GM18870 (cell line): ENCODE results near the gene JAGN1.
"Not testable (repeated sequence)": the region's sequence is repeated elsewhere in the genome, so short reads cannot be mapped to it uniquely, and the experiment has no call there.

Source experiments
- ATAC-seq: cut with Tn5 transposase; IDR thresholded peaks from one replicate; pipeline ENCODE4 v1.9.1; 2021; ENCODE audit warnings: moderate library complexity; ENCODE audit not compliant: unreplicated experiment

The JAGN1 gene

GRCh38 chr3:9897408-9898372 lies 7.3 kb downstream of the JAGN1 start:
- ATAC-seq, result no peak

GRCh38 chr3:9898467-9899241 lies 8.2 kb downstream of the JAGN1 start:
- ATAC-seq, result no peak

GRCh38 chr3:9899289-9899791 lies 8.9 kb downstream of the JAGN1 start:
- ATAC-seq, result no peak

- not testable (repeated sequence) for ATAC-seq
These were observed 10.6 kb downstream of the JAGN1 start for GRCh38 chr3:9900965-9901415.

GRCh38 chr3:9901967-9902366 lies 11.6 kb downstream of the JAGN1 start:
- no peak for ATAC-seq

GRCh38 chr3:9902372-9903237 lies 12.2 kb downstream of the JAGN1 start, which contains the start of gene IL17RE:
IL17RE (plus strand) TSS chr3:9902848; CDS start chr3:9902933, 85 bp downstream.
- no peak for ATAC-seq

GRCh38 chr3:9903238-9903624 lies 12.8 kb downstream of the JAGN1 start:
- no peak for ATAC-seq

- no peak for ATAC-seq
These were observed 13.5 kb downstream of the JAGN1 start for GRCh38 chr3:9903904-9904303.

GRCh38 chr3:9906480-9906879 lies 16.1 kb downstream of the JAGN1 start:
- no peak for ATAC-seq

- no peak for ATAC-seq
These were observed 17.9 kb downstream of the JAGN1 start for GRCh38 chr3:9908286-9908685.

GRCh38 chr3:9909221-9910013 lies 19.0 kb downstream of the JAGN1 start:
- ATAC-seq, result no peak

- ATAC-seq, result no peak
These were observed 21.5 kb downstream of the JAGN1 start for GRCh38 chr3:9911863-9912262.

- no peak for ATAC-seq
These were observed 22.0 kb downstream of the JAGN1 start for GRCh38 chr3:9912294-9912935.

- ATAC-seq, result no peak
These were observed 23.2 kb downstream of the JAGN1 start for GRCh38 chr3:9913601-9914000.

- no peak for ATAC-seq
These were observed 23.6 kb downstream of the JAGN1 start for GRCh38 chr3:9914011-9914410.

GRCh38 chr3:9914559-9915253 lies 24.3 kb downstream of the JAGN1 start:
- ATAC-seq, result no peak

GRCh38 chr3:9915254-9916141 lies 25.1 kb downstream of the JAGN1 start:
- ATAC-seq, result no peak

- no peak for ATAC-seq
These were observed 25.9 kb downstream of the JAGN1 start for GRCh38 chr3:9916346-9916733.
